Fibroblast of villous mesenchyme (primary cell): Measurements from ENCODE around the gene TXNDC12. TPM values are rescaled to one million over a fixed set of nuclear protein-coding genes. Genes with fewer than 3 reads are reported as not detected.

Source experiments
- DNase-seq: peaks from one replicate; pipeline ENCODE4 v3.0.0-alpha.2; 2010; ENCODE audit warnings: low read depth
- H3K4me3 ChIP-seq: 2 replicates; pipeline ENCODE4 v1.5.1; 2011; ENCODE audit warnings: low read depth, mild to moderate bottlenecking, low read length
- total RNA-seq: library from RNA; depleted of rRNA; stranded (reverse); fragments of >200 nt; gene quantifications from 2 replicates; pipeline ENCODE4 v1.2.3, GENCODE V29; 2012
- TF ChIP-seq, protein P1 (sequence below): IDR thresholded peaks from 2 replicates; pipeline ENCODE4 v1.5.1; 2012; ENCODE audit warnings: low read depth, mild to moderate bottlenecking, low read length; ENCODE audit not compliant: insufficient read depth

TXNDC12 gene
- total RNA-seq, 1 donor = 57.0 TPM

DNA sequence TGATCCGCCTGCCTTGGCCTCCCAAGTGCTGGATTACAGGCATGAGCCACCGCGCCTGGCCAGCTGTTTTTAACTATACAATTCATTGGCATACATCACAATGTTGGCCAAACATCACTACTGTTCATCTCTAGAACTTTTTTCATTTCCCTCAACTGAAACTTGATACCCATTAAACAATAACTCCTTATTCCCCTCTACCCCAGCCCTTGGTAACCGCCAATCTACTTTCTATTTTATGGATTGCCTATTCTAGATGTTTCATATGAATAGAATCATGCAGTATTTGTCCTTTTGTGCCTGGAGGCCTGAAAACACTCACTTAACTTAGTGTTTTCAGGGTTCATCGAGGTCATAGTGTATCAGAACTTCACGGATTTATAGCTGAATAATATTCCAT is 17.3 kb upstream of the TXNDC12 start:
- DNase-seq = no peak
- H3K4me3 ChIP-seq = no peak overlapping the region
- TF ChIP-seq, protein P1, sequence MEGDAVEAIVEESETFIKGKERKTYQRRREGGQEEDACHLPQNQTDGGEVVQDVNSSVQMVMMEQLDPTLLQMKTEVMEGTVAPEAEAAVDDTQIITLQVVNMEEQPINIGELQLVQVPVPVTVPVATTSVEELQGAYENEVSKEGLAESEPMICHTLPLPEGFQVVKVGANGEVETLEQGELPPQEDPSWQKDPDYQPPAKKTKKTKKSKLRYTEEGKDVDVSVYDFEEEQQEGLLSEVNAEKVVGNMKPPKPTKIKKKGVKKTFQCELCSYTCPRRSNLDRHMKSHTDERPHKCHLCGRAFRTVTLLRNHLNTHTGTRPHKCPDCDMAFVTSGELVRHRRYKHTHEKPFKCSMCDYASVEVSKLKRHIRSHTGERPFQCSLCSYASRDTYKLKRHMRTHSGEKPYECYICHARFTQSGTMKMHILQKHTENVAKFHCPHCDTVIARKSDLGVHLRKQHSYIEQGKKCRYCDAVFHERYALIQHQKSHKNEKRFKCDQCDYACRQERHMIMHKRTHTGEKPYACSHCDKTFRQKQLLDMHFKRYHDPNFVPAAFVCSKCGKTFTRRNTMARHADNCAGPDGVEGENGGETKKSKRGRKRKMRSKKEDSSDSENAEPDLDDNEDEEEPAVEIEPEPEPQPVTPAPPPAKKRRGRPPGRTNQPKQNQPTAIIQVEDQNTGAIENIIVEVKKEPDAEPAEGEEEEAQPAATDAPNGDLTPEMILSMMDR = no peak

DNA sequence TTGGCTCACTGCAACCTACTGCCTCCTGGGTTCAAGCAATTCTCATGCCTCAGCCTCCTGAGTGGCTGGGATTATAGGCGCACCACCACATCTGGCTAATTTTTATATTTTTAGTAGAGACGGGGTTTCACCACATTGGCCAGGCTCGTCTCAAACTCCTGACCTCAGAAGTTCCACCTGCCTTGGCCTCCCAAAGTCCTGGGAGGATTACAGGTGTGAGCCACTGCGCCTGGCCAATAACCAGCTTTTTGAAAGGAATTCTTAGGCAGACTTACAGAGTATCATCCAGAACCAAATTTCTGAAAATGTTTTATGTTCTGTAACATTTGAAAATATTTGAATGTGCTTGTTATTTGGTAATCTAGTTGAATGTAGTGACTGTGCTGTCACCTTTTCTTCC is 15.7 kb upstream of the TXNDC12 start:
- no peak overlapping the region for H3K4me3 ChIP-seq
- TF ChIP-seq, protein P1 = no peak
- DNase-seq = no peak

DNA sequence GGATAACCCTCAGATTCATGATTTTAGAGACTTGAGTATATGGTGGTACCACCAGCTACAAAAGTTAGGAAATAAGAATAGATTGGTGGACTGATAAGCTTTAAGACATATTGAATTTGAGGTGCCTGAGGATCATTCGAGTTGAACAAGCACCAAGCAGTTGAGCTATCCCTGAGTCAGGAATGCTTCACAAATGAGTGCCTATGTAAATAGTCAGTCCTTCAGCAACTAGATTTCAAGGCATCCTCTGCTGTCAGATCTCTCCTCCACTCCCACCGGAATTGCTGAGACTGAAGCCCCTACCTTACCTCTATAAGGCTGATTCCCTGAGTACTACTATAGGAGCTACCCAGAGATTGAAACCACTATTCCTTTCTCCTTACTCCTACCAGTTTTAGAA is 8.2 kb upstream of the TXNDC12 start:
- TF ChIP-seq, protein P1 = no peak
- no peak overlapping the region for H3K4me3 ChIP-seq
- no peak for DNase-seq

GRCh38 chr1:52060822-52061221 is 5.8 kb upstream of the TXNDC12 start:
- DNase-seq = no peak
- TF ChIP-seq, protein P1 = no peak
- no peak overlapping the region for H3K4me3 ChIP-seq

DNA sequence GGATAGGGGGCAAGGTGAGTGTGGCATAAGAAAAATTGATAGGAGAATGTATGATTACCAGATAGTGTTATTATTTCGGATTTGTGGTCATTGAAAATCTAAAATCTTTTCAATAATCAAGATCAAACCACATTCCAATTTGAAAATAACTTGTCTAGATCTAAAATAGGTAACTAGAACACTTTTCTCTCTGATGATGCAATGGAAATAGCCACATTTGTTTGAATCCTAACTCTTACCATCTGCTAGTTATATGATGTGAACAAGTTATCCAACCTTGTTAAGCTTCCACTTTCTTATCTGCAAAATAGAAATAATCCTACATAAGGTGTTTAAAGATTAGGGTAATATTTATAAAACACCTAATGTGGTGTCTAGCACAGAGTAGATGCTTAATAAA is 4.9 kb upstream of the TXNDC12 start:
- TF ChIP-seq, protein P1 = no peak
- no peak for DNase-seq
- H3K4me3 ChIP-seq = no peak overlapping the region

DNA sequence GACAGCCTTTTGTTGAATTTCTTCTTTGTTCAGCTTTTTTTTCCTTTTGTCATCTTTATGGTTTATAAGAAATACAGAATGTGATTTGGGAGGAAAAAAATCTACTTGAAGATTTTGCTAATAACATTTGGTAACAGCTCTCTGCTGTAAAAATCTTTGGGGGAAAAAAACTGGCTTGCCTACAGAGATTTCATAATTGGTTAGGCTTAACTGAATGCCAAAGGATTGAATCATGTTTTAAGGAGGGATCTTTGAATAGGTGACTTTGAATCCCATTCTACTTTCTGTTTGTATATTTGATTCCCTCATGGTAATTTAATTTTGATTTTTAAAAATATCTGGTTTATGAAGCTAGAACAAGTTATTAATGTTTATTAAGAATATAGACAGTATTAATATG is 4.3 kb upstream of the TXNDC12 start:
- no peak overlapping the region for H3K4me3 ChIP-seq
- DNase-seq = peak; percentile 80
- TF ChIP-seq, protein P1 = no peak

GRCh38 chr1:52057876-52058415 is 3.0 kb upstream of the TXNDC12 start:
- no peak for DNase-seq
- TF ChIP-seq, protein P1 = no peak
- peak overlapping the region; percentile 92 for H3K4me3 ChIP-seq
